ENCODE results near the gene SSPN. TPM values are rescaled to one million over a fixed set of nuclear protein-coding genes. Genes with fewer than 3 reads are reported as not detected.

The SSPN gene
- total RNA-seq, 2 donors from 2014 or later, result 1.3 to 3.7 TPM

GRCh38 chr12:26293612-26294011, 98.2 kb downstream of the SSPN start:
- Histone ChIP-seq H3K4me3 (ENCODE audit: low read length) (no peak overlapping the region), H3K9ac (ENCODE audit: extremely low read depth, low read length, poor library complexity, severe bottlenecking) (no peak overlapping the region), H3K27me3 (ENCODE audit: control insufficient read depth, insufficient read depth, low read length, poor library complexity, severe bottlenecking) (peaks cover 10% of the 10 kb centered on the region), H3K9me3 (ENCODE audit: control insufficient read depth, low read length) (no peaks in the 10 kb centered on the region), H3K4me1 (ENCODE audit: control insufficient read depth, insufficient read depth, low read length) (peaks cover 4% of the 10 kb centered on the region), H3K27ac (ENCODE audit: low read depth, low read length) (no peak overlapping the region), H3K36me3 (ENCODE audit: control insufficient read depth, insufficient read depth, low read length) (no peaks in the 10 kb centered on the region)
- peaks cover 4% of the 10 kb centered on the region for H3K27me3 Mint-ChIP-seq (ENCODE audit: insufficient read depth)
- H3K4me1 Mint-ChIP-seq, result peaks cover 7% of the 10 kb centered on the region
- no peaks in the 10 kb centered on the region for H3K9me3 Mint-ChIP-seq
- WGBS, 2 experiments (ENCODE audit: insufficient coverage in 1 of 2, insufficient read length in 1 of 2), result 93 to 100% methylated on average over 2 of the region's 2 CpGs
- no peak overlapping the region for H3K4me3 Mint-ChIP-seq
- no peak overlapping the region for H3K27ac Mint-ChIP-seq
- TF ChIP-seq CTCF (conservative IDR thresholded peaks at IDR 0.05), result no peak
- H3K36me3 Mint-ChIP-seq (ENCODE audit: low read depth), result no peaks in the 10 kb centered on the region
- no peak for DNase-seq

- H3K4me3 ChIP-seq (ENCODE audit: low read length), result no peak overlapping the region
- Mint-ChIP-seq H3K27me3 (ENCODE audit: insufficient read depth) (no peaks in the 10 kb centered on the region), H3K9me3 (no peaks in the 10 kb centered on the region), H3K4me1 (peaks cover 7% of the 10 kb centered on the region), H3K4me3 (no peak overlapping the region), H3K27ac (no peak overlapping the region), H3K36me3 (ENCODE audit: low read depth) (no peaks in the 10 kb centered on the region)
- H3K9ac ChIP-seq (ENCODE audit: extremely low read depth, low read length, poor library complexity, severe bottlenecking), result no peak overlapping the region
- H3K4me1 ChIP-seq (ENCODE audit: control insufficient read depth, insufficient read depth, low read length), result peaks cover 3% of the 10 kb centered on the region
- H3K9me3 ChIP-seq (ENCODE audit: control insufficient read depth, low read length), result no peaks in the 10 kb centered on the region
- DNase-seq, result no peak
- no peak for TF ChIP-seq CTCF (conservative IDR thresholded peaks at IDR 0.05)
- no peaks in the 10 kb centered on the region for H3K36me3 ChIP-seq (ENCODE audit: control insufficient read depth, insufficient read depth, low read length)
- H3K27ac ChIP-seq (ENCODE audit: low read depth, low read length), result no peak overlapping the region
- H3K27me3 ChIP-seq (ENCODE audit: control insufficient read depth, insufficient read depth, low read length, poor library complexity, severe bottlenecking), result no peaks in the 10 kb centered on the region
- 75 to 90% methylated on average over 2 to 4 of the region's 4 CpGs for WGBS, 2 experiments (ENCODE audit: insufficient coverage in 1 of 2, insufficient read length in 1 of 2)
Measured at GRCh38 chr12:26295001-26295400, 99.6 kb downstream of the SSPN start.

- Mint-ChIP-seq H3K36me3 (ENCODE audit: low read depth) (no peaks in the 10 kb centered on the region), H3K9me3 (no peaks in the 10 kb centered on the region), H3K27me3 (ENCODE audit: insufficient read depth) (no peaks in the 10 kb centered on the region), H3K27ac (no peak overlapping the region), H3K4me3 (no peak overlapping the region), H3K4me1 (peaks cover 10% of the 10 kb centered on the region)
- H3K27me3 ChIP-seq (ENCODE audit: control insufficient read depth, insufficient read depth, low read length, poor library complexity, severe bottlenecking), result no peaks in the 10 kb centered on the region
- TF ChIP-seq CTCF (conservative IDR thresholded peaks at IDR 0.05), result no peak
- no peaks in the 10 kb centered on the region for H3K36me3 ChIP-seq (ENCODE audit: control insufficient read depth, insufficient read depth, low read length)
- no peaks in the 10 kb centered on the region for H3K9me3 ChIP-seq (ENCODE audit: control insufficient read depth, low read length)
- no peak for DNase-seq
- no peak overlapping the region for H3K27ac ChIP-seq (ENCODE audit: low read depth, low read length)
- H3K4me3 ChIP-seq (ENCODE audit: low read length), result no peak overlapping the region
- H3K9ac ChIP-seq (ENCODE audit: extremely low read depth, low read length, poor library complexity, severe bottlenecking), result no peak overlapping the region
- no peaks in the 10 kb centered on the region for H3K4me1 ChIP-seq (ENCODE audit: control insufficient read depth, insufficient read depth, low read length)
- WGBS, 2 experiments (ENCODE audit: insufficient coverage in 1 of 2, insufficient read length in 1 of 2), result 80 to 89% methylated on average over 6 to 8 of the region's 8 CpGs
Measured at GRCh38 chr12:26297396-26298070, 102.2 kb downstream of the SSPN start.
